Upper lobe of left lung (tissue), 4 donors: ENCODE data around the gene PHTF2.

Source experiments
- POLR2A ChIP-seq, 4 donors: fragments of 450-650 bp; IDR thresholded peaks; one replicate each; pipeline ENCODE4 v1.5.1; 2016 to 2017; ENCODE audit warnings: antibody characterized with exemption in 4 of 4, mild to moderate bottlenecking in 2 of 4
- POLR2AphosphoS5 ChIP-seq, 2 donors: sonication (generic); formaldehyde crosslinking; IDR thresholded peaks; one replicate each; pipeline ENCODE4 v1.5.1; 2017; ENCODE audit warnings: antibody characterized with exemption in 2 of 2
- TF ChIP-seq, protein P1 (sequence below), 6 experiments: fragments of 450-650 bp in 4 of 6; fragments of 200-600 bp in 2 of 6; sonication (generic) in 2 of 6; IDR thresholded peaks; one replicate each; pipeline ENCODE4 v1.5.1; 2016 to 2019; ENCODE audit warnings: antibody characterized with exemption in 6 of 6

DNA sequence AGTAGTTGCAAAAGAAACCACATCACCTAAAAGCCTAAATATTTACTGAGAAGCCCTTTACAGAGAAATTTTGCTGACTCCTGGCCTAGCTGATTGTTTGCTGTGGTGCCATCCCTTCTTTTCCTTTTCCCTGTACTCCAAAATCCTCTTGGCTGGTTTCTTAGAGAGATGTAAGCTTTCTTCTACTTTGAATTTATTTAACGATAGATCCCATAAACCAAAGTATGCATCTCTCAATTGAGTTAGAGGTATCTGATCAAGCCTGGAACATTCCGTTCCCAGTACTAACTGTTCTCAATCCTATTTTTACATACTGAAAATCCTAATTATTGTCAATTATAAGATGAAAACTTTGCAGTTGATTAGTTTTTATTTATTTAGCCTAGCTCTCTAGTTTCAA, 6.6 kb upstream of the PHTF2 start:
- TF ChIP-seq, protein P1, sequence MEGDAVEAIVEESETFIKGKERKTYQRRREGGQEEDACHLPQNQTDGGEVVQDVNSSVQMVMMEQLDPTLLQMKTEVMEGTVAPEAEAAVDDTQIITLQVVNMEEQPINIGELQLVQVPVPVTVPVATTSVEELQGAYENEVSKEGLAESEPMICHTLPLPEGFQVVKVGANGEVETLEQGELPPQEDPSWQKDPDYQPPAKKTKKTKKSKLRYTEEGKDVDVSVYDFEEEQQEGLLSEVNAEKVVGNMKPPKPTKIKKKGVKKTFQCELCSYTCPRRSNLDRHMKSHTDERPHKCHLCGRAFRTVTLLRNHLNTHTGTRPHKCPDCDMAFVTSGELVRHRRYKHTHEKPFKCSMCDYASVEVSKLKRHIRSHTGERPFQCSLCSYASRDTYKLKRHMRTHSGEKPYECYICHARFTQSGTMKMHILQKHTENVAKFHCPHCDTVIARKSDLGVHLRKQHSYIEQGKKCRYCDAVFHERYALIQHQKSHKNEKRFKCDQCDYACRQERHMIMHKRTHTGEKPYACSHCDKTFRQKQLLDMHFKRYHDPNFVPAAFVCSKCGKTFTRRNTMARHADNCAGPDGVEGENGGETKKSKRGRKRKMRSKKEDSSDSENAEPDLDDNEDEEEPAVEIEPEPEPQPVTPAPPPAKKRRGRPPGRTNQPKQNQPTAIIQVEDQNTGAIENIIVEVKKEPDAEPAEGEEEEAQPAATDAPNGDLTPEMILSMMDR (IDR thresholded peaks at IDR 0.05) = no peak
- no peak for TF ChIP-seq POLR2A (IDR thresholded peaks at IDR 0.05)
- TF ChIP-seq POLR2AphosphoS5 (IDR thresholded peaks at IDR 0.05) = no peak
